ENCODE measurements around the gene FKBP10.
"Not testable (repeated sequence)": the region's sequence is repeated elsewhere in the genome, so short reads cannot be mapped to it uniquely, and the experiment has no call there.

The FKBP10 gene

GRCh38 chr17:41810659-41811548 is 1.9 kb upstream of the FKBP10 start:
- no peak for DNase-seq (ENCODE audit: low spot score)

GRCh38 chr17:41811549-41812380 is 1.0 kb upstream of the FKBP10 start, which contains the start of gene P3H4:
P3H4 (minus strand) TSS chr17:41811949; CDS start chr17:41811915, 34 bp downstream.
- peak; percentile 41 for DNase-seq (ENCODE audit: low spot score)

GRCh38 chr17:41813152-41813680 is 412 bp downstream of the FKBP10 start:
- DNase-seq (ENCODE audit: low spot score) = no peak

- DNase-seq (ENCODE audit: low spot score) = no peak
These were observed 908 bp downstream of the FKBP10 start for GRCh38 chr17:41813699-41814124.

- no peak for DNase-seq (ENCODE audit: low spot score)
These were observed 1.4 kb downstream of the FKBP10 start for GRCh38 chr17:41814195-41814594.

GRCh38 chr17:41816637-41817320 is 4.0 kb downstream of the FKBP10 start:
- no peak for DNase-seq (ENCODE audit: low spot score)

GRCh38 chr17:41818024-41818423 is 5.2 kb downstream of the FKBP10 start:
- DNase-seq (ENCODE audit: low spot score) = no peak

GRCh38 chr17:41821776-41822175 is 9.0 kb downstream of the FKBP10 start:
- no peak for DNase-seq (ENCODE audit: low spot score)

GRCh38 chr17:41822216-41823140 is 9.7 kb downstream of the FKBP10 start:
- no peak for DNase-seq (ENCODE audit: low spot score)

- no peak for DNase-seq (ENCODE audit: low spot score)
These were observed 10.3 kb downstream of the FKBP10 start for GRCh38 chr17:41823141-41823524.

- no peak for DNase-seq (ENCODE audit: low spot score)
These were observed 10.8 kb downstream of the FKBP10 start for GRCh38 chr17:41823580-41823979.

- DNase-seq (ENCODE audit: low spot score) = no peak
These were observed 11.3 kb downstream of the FKBP10 start for GRCh38 chr17:41824086-41824485.

GRCh38 chr17:41825175-41825845 is 12.5 kb downstream of the FKBP10 start:
- no peak for DNase-seq (ENCODE audit: low spot score)

GRCh38 chr17:41829961-41830360 is 17.2 kb downstream of the FKBP10 start:
- DNase-seq (ENCODE audit: low spot score) = not testable (repeated sequence)

- DNase-seq (ENCODE audit: low spot score) = no peak
These were observed 22.5 kb downstream of the FKBP10 start for GRCh38 chr17:41835214-41835799.

GRCh38 chr17:41835800-41836549 is 23.2 kb downstream of the FKBP10 start, which contains the start of gene NT5C3B:
NT5C3B (minus strand) TSS chr17:41836232; CDS start chr17:41836193, 39 bp downstream.
- peak; percentile 28 for DNase-seq (ENCODE audit: low spot score)

- no peak for DNase-seq (ENCODE audit: low spot score)
These were observed 23.9 kb downstream of the FKBP10 start for GRCh38 chr17:41836550-41837196.

- no peak for DNase-seq (ENCODE audit: low spot score)
These were observed 25.1 kb downstream of the FKBP10 start, which contains the start of gene KLHL10 for GRCh38 chr17:41837761-41838538. KLHL10 (plus strand) TSS chr17:41837825; CDS start chr17:41837933, 108 bp downstream.

All from pons (tissue), 1 donor.